GM21526 (cell line): ENCODE results near the gene SYK.
"Not testable (repeated sequence)": the region's sequence is repeated elsewhere in the genome, so short reads cannot be mapped to it uniquely, and the experiment has no call there.

Experiments
- ATAC-seq: cut with Tn5 transposase; IDR thresholded peaks from one replicate; pipeline ENCODE4 v1.9.1; 2021; ENCODE audit warnings: moderate library complexity; ENCODE audit not compliant: unreplicated experiment, low FRiP score

SYK gene

GRCh38 chr9:90871327-90871935 lies 69.8 kb downstream of the SYK start:
- no peak for ATAC-seq

GRCh38 chr9:90872835-90873294 lies 71.2 kb downstream of the SYK start:
- ATAC-seq = no peak

- ATAC-seq = no peak
These were observed 71.8 kb downstream of the SYK start for GRCh38 chr9:90873422-90873821.

GRCh38 chr9:90874194-90874593 lies 72.6 kb downstream of the SYK start:
- no peak for ATAC-seq

- no peak for ATAC-seq
These were observed 76.9 kb downstream of the SYK start for GRCh38 chr9:90878562-90878961.

GRCh38 chr9:90880066-90880465 lies 78.4 kb downstream of the SYK start:
- ATAC-seq = no peak

- no peak for ATAC-seq
These were observed 79.0 kb downstream of the SYK start for GRCh38 chr9:90880669-90881068.

GRCh38 chr9:90881648-90882047 lies 80.0 kb downstream of the SYK start:
- ATAC-seq = peak; percentile 47

- ATAC-seq = no peak
These were observed 81.5 kb downstream of the SYK start for GRCh38 chr9:90882991-90883600.

GRCh38 chr9:90883661-90884060 lies 82.0 kb downstream of the SYK start:
- ATAC-seq = no peak

GRCh38 chr9:90884178-90884577 lies 82.6 kb downstream of the SYK start:
- no peak for ATAC-seq

GRCh38 chr9:90886868-90887267 lies 85.2 kb downstream of the SYK start:
- not testable (repeated sequence) for ATAC-seq

GRCh38 chr9:90888941-90889340 lies 87.3 kb downstream of the SYK start:
- no peak for ATAC-seq

GRCh38 chr9:90890146-90890810 lies 88.7 kb downstream of the SYK start:
- ATAC-seq = no peak

- no peak for ATAC-seq
These were observed 89.9 kb downstream of the SYK start for GRCh38 chr9:90891308-90892040.

GRCh38 chr9:90892918-90893317 lies 91.3 kb downstream of the SYK start:
- ATAC-seq = no peak

GRCh38 chr9:90893706-90894105 lies 92.1 kb downstream of the SYK start:
- no peak for ATAC-seq

GRCh38 chr9:90894986-90895687 lies 93.5 kb downstream of the SYK start:
- ATAC-seq = no peak

- ATAC-seq = no peak
These were observed 94.2 kb downstream of the SYK start for GRCh38 chr9:90895786-90896185.

- no peak for ATAC-seq
These were observed 94.6 kb downstream of the SYK start for GRCh38 chr9:90896231-90896630.

- no peak for ATAC-seq
These were observed 96.6 kb downstream of the SYK start for GRCh38 chr9:90898228-90898627.
